ENCODE results near the gene DHRSX.

DNA sequence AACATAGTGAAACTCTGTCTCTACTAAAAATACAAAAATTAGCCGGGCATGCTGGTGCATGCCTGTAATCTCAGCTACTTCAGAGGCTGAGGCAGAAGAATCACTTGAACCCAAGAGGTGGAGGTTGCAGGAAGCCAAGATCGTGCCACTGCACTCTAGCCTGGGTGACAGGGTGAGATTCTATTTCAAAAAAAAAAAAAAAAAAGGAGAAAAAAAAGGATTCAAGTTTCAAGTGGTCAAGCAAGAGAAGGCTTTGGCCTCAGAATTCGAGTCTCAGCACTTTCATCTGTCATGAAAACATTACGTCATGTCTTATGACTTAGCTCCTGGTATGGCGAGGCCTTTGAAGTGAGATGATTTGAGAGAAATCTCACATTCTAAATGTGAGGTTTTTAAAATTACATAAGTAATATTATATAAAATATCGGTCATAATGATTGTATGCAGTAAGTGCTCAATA is 21.2 kb upstream of the DHRSX start:
- TF ChIP-seq EZH2phosphoT487 (IDR thresholded peaks at IDR 0.05; ENCODE audit: insufficient read depth, low read depth): no peak
- no peak for TF ChIP-seq EZH2 (IDR thresholded peaks at IDR 0.05; ENCODE audit: insufficient read depth, poor library complexity, severe bottlenecking)

All from GM23248 (cell line).